SU-DHL-6 (cell line): ENCODE data around the gene GPR162.

ENCODE experiments used
- CTCF ChIP-seq: fragments of 200-600 bp; sonication (generic); IDR thresholded peaks from one replicate; pipeline ENCODE4 v1.5.1; 2017; ENCODE audit warnings: antibody characterized with exemption, mild to moderate bottlenecking, low read length, moderate library complexity; ENCODE audit not compliant: insufficient read depth, poor library complexity, severe bottlenecking
- EZH2phosphoT487 ChIP-seq: fragments of 200-600 bp; sonication (generic), shearing (Covaris generic); conservative IDR thresholded peaks from 2 replicates; pipeline ENCODE4 v1.6.1; 2018; ENCODE audit warnings: mild to moderate bottlenecking, antibody characterized with exemption, low read length, moderate library complexity, mixed read lengths

- TF ChIP-seq CTCF (no peak), EZH2phosphoT487 (no peak)
Observed at GRCh38 chr12:6846316-6846869, 24.8 kb downstream of the GPR162 start.
